ENCODE results near the gene SLC25A24.

DNA sequence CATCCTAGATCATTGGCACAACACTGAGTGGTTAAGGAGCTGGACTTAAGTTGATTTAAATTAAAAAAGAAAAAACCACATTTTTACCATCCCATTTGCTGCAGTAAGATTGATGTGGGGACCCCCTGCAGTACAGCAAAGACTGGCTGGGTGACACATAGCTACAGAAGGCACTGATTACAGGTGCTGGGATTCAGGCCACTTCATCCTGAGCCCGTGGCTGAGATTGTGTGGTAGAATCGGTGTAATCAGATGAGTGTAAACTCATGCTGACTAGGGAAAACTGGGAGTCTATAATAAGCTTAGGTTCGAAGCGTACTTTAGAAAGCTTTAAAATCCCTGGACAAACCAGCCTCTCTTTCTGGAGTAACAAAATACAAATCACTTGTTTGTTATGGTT, 70.1 kb downstream of the SLC25A24 start:
- no peak for TF ChIP-seq ZSCAN20 (CRISPR knock-in tag; IDR thresholded peaks at IDR 0.05; ENCODE audit: borderline replicate concordance)
- no peak for TF ChIP-seq HMG20A (CRISPR knock-in tag; IDR thresholded peaks at IDR 0.05; ENCODE audit: borderline replicate concordance)
- TF ChIP-seq, protein P1, sequence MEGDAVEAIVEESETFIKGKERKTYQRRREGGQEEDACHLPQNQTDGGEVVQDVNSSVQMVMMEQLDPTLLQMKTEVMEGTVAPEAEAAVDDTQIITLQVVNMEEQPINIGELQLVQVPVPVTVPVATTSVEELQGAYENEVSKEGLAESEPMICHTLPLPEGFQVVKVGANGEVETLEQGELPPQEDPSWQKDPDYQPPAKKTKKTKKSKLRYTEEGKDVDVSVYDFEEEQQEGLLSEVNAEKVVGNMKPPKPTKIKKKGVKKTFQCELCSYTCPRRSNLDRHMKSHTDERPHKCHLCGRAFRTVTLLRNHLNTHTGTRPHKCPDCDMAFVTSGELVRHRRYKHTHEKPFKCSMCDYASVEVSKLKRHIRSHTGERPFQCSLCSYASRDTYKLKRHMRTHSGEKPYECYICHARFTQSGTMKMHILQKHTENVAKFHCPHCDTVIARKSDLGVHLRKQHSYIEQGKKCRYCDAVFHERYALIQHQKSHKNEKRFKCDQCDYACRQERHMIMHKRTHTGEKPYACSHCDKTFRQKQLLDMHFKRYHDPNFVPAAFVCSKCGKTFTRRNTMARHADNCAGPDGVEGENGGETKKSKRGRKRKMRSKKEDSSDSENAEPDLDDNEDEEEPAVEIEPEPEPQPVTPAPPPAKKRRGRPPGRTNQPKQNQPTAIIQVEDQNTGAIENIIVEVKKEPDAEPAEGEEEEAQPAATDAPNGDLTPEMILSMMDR (CRISPR knock-in tag; IDR thresholded peaks at IDR 0.05): no peak
- no peak for TF ChIP-seq ZBTB1 (CRISPR knock-in tag; IDR thresholded peaks at IDR 0.05; ENCODE audit: borderline replicate concordance)
- no peak for TF ChIP-seq PHF20 (CRISPR knock-in tag; IDR thresholded peaks at IDR 0.05)
- TF ChIP-seq, protein P2, sequence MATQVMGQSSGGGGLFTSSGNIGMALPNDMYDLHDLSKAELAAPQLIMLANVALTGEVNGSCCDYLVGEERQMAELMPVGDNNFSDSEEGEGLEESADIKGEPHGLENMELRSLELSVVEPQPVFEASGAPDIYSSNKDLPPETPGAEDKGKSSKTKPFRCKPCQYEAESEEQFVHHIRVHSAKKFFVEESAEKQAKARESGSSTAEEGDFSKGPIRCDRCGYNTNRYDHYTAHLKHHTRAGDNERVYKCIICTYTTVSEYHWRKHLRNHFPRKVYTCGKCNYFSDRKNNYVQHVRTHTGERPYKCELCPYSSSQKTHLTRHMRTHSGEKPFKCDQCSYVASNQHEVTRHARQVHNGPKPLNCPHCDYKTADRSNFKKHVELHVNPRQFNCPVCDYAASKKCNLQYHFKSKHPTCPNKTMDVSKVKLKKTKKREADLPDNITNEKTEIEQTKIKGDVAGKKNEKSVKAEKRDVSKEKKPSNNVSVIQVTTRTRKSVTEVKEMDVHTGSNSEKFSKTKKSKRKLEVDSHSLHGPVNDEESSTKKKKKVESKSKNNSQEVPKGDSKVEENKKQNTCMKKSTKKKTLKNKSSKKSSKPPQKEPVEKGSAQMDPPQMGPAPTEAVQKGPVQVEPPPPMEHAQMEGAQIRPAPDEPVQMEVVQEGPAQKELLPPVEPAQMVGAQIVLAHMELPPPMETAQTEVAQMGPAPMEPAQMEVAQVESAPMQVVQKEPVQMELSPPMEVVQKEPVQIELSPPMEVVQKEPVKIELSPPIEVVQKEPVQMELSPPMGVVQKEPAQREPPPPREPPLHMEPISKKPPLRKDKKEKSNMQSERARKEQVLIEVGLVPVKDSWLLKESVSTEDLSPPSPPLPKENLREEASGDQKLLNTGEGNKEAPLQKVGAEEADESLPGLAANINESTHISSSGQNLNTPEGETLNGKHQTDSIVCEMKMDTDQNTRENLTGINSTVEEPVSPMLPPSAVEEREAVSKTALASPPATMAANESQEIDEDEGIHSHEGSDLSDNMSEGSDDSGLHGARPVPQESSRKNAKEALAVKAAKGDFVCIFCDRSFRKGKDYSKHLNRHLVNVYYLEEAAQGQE (IDR thresholded peaks at IDR 0.05; ENCODE audit: borderline replicate concordance in 1 of 2, low read depth in 1 of 2, low read length in 2 of 2): no peak
- no peak for TF ChIP-seq MLLT10 (CRISPR knock-in tag; IDR thresholded peaks at IDR 0.05)
- no peak for TF ChIP-seq TOE1 (CRISPR knock-in tag; IDR thresholded peaks at IDR 0.05)
- TF ChIP-seq HCFC1 (IDR thresholded peaks at IDR 0.05; ENCODE audit: low read depth, low read length): no peak
- TF ChIP-seq NFIC (IDR thresholded peaks at IDR 0.05; ENCODE audit: low read length): no peak
- no peak for TF ChIP-seq ZNF792 (CRISPR knock-in tag; IDR thresholded peaks at IDR 0.05)

All from HepG2 (cell line).